Activated T-helper 17 cell treated with anti-CD3 and anti-CD28 coated beads, Interleukin-2, amount 50 U/mL, for 72 hours (primary cell): ENCODE data around the gene FZD10. TPM values are rescaled to one million over a fixed set of nuclear protein-coding genes. Genes with fewer than 3 reads are reported as not detected.

Source experiments
- ATAC-seq: fragments of 150-1000 bp; cut with Tn5 transposase; replicated peaks from 2 replicates; pipeline ENCODE4 v1.10.0; 2021; ENCODE audit warnings: mild to moderate bottlenecking, moderate library complexity
- H3K27ac Mint-ChIP-seq: one replicate; pipeline ENCODE4 v1.8.0; 2022; ENCODE audit warnings: mixed read lengths
- H3K27me3 Mint-ChIP-seq: one replicate; pipeline ENCODE4 v1.8.0; 2022; ENCODE audit warnings: mixed read lengths
- H3K36me3 Mint-ChIP-seq: one replicate; pipeline ENCODE4 v1.8.0; 2022; ENCODE audit warnings: low read depth, mild to moderate bottlenecking, mixed read lengths
- H3K4me1 Mint-ChIP-seq: one replicate; pipeline ENCODE4 v1.8.0; 2022; ENCODE audit warnings: mixed read lengths
- H3K4me3 Mint-ChIP-seq: one replicate; pipeline ENCODE4 v1.8.0; 2022; ENCODE audit warnings: mild to moderate bottlenecking, mixed read lengths
- H3K9me3 Mint-ChIP-seq: one replicate; pipeline ENCODE4 v1.8.0; 2022; ENCODE audit warnings: mixed read lengths
- total RNA-seq, 2 donors: library from RNA; stranded (reverse); gene quantifications; one replicate each; pipeline ENCODE4 v1.2.3, GENCODE V29; 2022

FZD10 gene
- total RNA-seq, 2 donors from 2014 or later: not detected

DNA sequence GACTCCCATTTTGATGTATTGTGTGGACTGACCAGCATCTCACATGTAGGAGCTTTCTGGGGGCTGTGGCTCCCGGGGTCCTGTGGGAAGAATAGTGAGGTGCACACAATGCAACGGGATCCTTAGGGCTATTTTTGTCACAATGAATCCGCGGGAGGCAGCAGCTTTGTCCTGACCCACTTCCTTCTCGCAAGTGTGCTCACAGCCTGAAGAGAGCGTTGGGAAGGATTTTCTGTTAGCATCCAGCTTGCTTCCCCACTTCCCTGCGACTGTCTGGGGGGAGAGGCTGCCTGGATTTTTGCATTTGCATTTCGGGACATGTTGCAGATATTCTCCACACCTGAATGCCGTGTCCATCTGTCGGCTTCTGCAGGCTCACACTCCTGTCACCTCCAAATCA is 31.9 kb downstream of the FZD10 start:
- Mint-ChIP-seq H3K27ac (no peak overlapping the region), H3K36me3 (no peaks in the 10 kb centered on the region), H3K9me3 (no peaks in the 10 kb centered on the region), H3K4me3 (no peak overlapping the region), H3K27me3 (no peaks in the 10 kb centered on the region), H3K4me1 (no peaks in the 10 kb centered on the region)
- no peak for ATAC-seq

DNA sequence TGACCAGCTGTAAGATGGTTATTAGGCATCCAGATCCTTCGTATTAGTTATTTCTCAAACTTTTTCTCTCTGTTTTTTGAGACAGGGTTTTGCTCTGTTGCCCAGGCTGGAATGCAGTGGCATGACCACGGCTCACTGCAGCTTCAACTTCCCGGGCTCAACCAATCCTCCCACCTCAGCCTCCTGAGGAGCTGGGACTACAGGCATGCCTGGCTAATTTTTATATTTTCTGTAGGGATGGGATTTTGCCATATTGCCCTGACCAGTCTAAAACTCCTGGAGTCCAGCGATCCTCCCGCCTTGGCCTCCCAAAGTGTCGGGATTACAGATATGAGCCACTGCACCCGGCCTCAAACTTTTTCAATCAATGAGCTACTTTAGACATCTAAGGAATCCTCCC is 33.1 kb downstream of the FZD10 start:
- Mint-ChIP-seq H3K4me1 (no peaks in the 10 kb centered on the region), H3K9me3 (peaks cover 2% of the 10 kb centered on the region), H3K27me3 (no peaks in the 10 kb centered on the region), H3K27ac (no peak overlapping the region), H3K36me3 (no peaks in the 10 kb centered on the region), H3K4me3 (no peak overlapping the region)
- ATAC-seq: no peak

DNA sequence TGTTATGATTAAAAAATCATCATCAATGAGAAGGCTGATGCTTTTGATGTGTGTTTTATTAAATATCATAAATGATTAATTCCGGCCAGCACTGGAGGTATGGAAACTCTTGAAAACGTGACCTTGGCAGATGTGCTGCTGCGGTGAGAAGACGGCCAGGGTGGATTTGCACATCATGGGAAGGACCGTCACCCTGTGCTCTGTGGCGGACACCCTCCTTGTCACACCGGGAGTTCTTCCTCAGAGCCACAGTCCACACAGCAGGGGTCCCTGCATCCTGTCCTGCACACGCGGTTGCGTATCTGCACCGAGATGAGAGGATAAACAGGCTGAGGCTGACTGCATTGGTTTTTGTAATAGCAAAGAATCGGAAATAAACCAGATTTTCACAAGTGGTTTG is 33.5 kb downstream of the FZD10 start:
- Mint-ChIP-seq H3K4me3 (no peak overlapping the region), H3K27me3 (no peaks in the 10 kb centered on the region), H3K4me1 (no peaks in the 10 kb centered on the region), H3K27ac (no peak overlapping the region), H3K36me3 (no peaks in the 10 kb centered on the region), H3K9me3 (peaks cover 3% of the 10 kb centered on the region)
- no peak for ATAC-seq

DNA sequence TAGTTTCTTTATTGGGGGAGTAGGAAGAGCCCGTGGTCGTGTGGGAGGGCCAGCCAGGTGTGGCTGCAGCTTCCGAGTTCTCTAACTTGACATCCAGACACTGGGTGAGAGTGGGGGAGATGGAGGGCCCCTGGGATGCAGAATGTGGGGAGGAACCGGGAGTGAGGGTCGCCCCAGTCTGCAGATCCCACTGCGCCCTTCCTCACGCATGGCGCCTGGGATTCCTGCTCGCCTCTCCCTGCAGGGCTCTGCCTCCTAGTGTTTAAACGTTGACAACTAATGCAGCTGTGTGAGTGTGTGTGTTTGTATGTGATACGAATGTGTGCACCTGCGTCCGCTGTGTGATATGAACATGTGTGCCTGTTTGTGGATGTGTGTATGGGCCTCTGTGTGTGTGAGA is 34.6 kb downstream of the FZD10 start:
- Mint-ChIP-seq H3K4me3 (no peak overlapping the region), H3K27ac (no peak overlapping the region), H3K36me3 (no peaks in the 10 kb centered on the region), H3K4me1 (no peaks in the 10 kb centered on the region), H3K9me3 (peaks cover 6% of the 10 kb centered on the region), H3K27me3 (no peaks in the 10 kb centered on the region)
- ATAC-seq: no peak

DNA sequence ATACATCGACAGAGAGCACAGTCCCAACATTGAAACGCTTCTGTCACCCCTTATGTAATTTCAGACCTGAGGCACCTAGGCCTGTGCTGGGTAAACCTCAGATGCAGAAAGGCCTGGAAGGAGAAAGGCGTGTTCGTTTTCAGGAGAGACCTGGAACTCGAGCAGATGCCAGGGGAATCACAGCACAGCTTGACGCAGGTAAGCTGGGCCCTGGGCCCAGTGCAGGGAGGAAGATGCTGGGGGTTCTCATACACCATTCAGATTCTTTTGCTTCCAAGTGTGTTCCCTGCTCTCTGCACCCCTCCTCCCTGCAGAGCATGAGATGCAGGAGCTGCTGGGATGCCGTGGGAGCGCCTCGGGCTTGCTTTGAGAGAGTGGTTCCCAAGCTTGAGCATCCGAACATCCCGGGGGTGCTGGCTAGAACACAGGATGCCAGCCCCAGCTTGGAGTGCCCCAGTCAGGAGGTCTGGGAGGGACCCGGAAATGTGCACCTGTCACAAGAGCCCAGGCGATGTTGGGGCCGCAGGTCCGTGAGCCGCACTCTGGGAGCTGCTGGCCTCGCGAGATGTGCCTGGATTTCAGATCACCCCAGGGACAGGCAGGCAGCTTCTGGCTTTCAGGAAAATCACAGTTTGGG is 35.9 kb downstream of the FZD10 start:
- no peak for ATAC-seq
- H3K27me3 Mint-ChIP-seq: no peaks in the 10 kb centered on the region
- no peaks in the 10 kb centered on the region for H3K36me3 Mint-ChIP-seq
- no peak overlapping the region for H3K27ac Mint-ChIP-seq
- no peaks in the 10 kb centered on the region for H3K4me1 Mint-ChIP-seq
- no peak overlapping the region for H3K4me3 Mint-ChIP-seq
- H3K9me3 Mint-ChIP-seq: peaks cover 6% of the 10 kb centered on the region

DNA sequence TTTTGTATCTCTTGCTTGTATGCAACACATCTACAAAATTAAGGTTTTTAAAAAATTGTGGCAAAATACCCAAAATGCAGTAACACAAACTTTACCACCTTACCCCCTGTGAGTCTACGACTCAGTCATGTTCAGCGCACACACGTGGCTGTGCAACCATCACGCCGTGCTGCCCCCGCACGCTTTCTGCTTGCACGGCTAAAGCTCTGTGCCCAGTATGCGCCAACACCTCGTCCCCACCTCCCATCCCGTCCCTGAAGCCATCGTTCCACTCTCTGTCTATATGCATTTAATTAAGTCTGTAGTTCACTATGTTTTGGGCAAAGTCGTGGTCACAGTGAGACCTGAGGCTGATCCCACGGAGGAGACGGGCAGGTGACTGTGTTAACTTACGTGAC is 36.4 kb downstream of the FZD10 start:
- ATAC-seq: no peak
- no peak overlapping the region for H3K27ac Mint-ChIP-seq
- no peaks in the 10 kb centered on the region for H3K4me1 Mint-ChIP-seq
- no peaks in the 10 kb centered on the region for H3K27me3 Mint-ChIP-seq
- peaks cover 6% of the 10 kb centered on the region for H3K9me3 Mint-ChIP-seq
- no peaks in the 10 kb centered on the region for H3K36me3 Mint-ChIP-seq
- no peak overlapping the region for H3K4me3 Mint-ChIP-seq

DNA sequence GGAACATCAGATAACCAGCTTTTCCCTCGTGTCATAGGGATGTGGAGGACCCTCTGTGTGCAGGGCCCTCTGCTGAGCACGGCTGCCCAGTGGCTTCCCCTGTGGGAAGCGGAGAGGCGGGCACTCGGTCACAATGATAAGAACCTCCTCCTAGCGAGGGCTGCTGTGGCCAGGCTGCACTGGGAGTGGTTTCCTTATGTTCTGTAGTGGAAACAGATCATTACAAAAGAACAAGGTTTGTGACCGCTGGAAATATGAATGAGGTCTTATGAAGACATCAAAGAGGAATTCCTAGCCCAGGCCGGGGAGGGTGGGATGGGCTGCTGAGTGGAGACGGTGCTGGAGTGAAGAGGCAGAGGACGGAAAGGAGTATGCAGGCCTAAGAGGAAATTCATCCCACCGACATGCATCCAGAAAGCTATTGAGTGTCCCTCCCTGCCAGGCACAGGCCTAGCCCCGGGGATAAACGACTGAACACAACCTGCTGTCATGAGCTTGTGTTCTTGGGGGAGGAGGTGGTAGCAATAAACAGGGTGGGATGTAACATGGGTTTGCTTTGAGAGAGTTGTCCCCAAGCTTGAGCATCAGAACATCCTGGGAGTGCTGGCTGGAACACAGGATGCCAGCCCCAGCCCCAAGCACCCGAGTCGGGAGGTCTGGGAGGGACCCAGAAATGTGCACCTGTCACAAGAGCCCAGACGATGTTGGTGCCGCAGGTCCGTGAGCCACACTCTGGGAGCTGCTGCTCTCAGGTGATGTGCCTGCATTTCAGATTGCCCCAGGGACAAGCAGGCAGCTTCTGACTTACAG is 37.5 kb downstream of the FZD10 start:
- Mint-ChIP-seq H3K27ac (no peak overlapping the region), H3K27me3 (no peaks in the 10 kb centered on the region), H3K4me1 (no peaks in the 10 kb centered on the region), H3K36me3 (no peaks in the 10 kb centered on the region), H3K4me3 (no peak overlapping the region), H3K9me3 (peaks cover 6% of the 10 kb centered on the region)
- no peak for ATAC-seq

DNA sequence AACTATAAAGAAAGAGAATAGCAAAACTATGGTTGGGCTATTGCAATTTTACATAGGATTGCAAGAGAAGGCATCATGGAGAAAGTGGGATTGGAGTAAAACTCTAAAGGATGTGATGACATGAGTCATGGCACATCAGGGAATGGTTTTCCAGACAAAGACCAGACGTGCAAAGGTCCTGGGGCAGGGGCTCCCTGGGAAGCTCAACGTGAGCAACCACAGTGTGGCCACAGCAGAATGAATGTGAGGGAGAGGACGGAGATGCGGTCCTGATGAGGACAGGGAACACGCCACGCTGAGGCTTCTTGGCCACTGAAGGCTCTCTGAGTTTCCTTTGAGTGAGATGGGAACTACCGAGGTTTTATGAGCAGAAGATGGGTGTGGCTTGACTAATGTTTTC is 38.2 kb downstream of the FZD10 start:
- peaks cover 6% of the 10 kb centered on the region for H3K9me3 Mint-ChIP-seq
- no peak overlapping the region for H3K4me3 Mint-ChIP-seq
- no peak overlapping the region for H3K27ac Mint-ChIP-seq
- no peaks in the 10 kb centered on the region for H3K4me1 Mint-ChIP-seq
- peaks cover 1% of the 10 kb centered on the region for H3K27me3 Mint-ChIP-seq
- H3K36me3 Mint-ChIP-seq: no peaks in the 10 kb centered on the region
- ATAC-seq: no peak

DNA sequence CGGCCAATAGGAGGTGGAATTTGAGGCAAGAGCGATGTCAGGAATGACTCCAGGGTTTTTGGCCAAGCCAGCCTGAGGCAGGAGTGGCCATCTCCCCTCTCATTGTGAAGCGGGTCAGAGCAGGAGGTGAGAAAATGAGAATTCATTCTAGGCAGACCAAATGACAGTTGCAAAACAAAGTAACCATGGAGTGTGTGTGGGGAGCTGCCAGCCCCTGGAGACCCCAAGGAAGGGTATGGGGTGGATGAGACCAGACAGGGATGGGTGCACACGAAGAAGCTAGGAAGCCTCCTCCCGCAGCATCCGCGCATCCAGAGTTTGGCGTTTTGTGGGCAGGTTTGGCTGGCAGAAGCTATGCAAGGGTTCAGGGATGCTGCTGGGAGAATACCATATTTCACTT is 38.8 kb downstream of the FZD10 start:
- Mint-ChIP-seq H3K4me3 (no peak overlapping the region), H3K4me1 (no peaks in the 10 kb centered on the region), H3K27ac (no peak overlapping the region), H3K36me3 (no peaks in the 10 kb centered on the region), H3K27me3 (peaks cover 3% of the 10 kb centered on the region), H3K9me3 (peaks cover 6% of the 10 kb centered on the region)
- no peak for ATAC-seq

DNA sequence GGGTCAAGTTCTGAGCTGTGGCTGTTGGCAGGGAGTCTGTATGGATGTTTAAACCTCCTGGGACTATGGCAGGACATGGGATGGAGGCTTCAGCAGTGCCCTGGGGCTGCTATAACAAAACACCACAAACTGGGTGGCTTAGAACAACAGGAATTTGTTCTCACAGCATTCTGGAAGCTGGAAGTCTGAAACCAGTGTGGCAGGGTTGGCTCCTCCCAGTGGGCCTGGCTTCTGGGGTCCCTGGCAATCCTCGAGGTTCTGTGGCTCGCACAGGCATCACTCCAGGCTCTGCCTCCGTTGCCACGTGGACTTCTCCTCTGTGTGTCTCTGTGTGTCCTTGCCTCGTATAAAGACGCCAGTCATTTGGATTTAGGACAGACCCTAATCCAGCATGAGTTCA is 39.9 kb downstream of the FZD10 start:
- H3K27me3 Mint-ChIP-seq: peaks cover 3% of the 10 kb centered on the region
- H3K27ac Mint-ChIP-seq: no peak overlapping the region
- no peaks in the 10 kb centered on the region for H3K4me1 Mint-ChIP-seq
- peaks cover 7% of the 10 kb centered on the region for H3K9me3 Mint-ChIP-seq
- H3K4me3 Mint-ChIP-seq: no peak overlapping the region
- no peak for ATAC-seq
- no peaks in the 10 kb centered on the region for H3K36me3 Mint-ChIP-seq

DNA sequence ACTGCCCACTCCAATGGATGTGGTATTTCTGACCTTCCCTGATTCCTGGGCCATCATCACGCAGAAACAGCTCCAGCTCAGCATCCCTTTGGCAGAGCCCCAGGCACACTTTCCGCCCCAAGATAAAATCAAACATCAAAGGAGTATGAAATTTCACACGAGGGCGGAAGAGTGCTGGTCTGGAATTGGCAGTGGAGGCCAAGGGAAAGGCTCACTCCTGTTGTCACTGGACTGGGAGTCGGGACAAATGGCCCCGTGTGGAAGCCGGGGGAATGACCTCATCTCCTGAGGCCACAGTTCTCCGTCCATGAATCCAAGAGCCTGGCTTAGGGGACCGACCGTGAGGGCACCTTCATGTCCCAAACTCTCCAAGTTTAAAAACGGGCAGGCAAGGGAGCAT is 40.9 kb downstream of the FZD10 start:
- H3K4me1 Mint-ChIP-seq: no peaks in the 10 kb centered on the region
- H3K27me3 Mint-ChIP-seq: peaks cover 3% of the 10 kb centered on the region
- no peak overlapping the region for H3K4me3 Mint-ChIP-seq
- H3K36me3 Mint-ChIP-seq: no peaks in the 10 kb centered on the region
- H3K9me3 Mint-ChIP-seq: peaks cover 10% of the 10 kb centered on the region
- no peak for ATAC-seq
- no peak overlapping the region for H3K27ac Mint-ChIP-seq

DNA sequence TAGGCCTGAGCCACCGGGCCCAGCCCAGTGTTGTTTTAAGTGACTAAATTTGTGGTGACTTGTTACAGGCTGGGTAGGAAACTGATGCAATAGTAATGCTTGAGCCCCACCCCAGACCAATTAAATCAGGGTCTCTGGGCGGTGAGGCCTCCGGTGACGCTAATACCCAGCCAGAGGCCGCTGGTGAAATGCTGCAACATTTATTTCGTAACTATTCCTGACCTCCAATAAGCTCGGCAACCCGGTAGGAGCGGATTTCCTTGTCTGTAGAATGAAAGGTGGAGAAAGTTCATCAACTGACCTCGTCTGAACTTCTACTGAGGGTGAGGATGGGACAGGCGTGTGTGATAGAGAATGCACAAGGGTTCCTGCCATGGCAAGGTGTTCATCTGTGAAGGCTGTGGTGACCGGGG is 42.3 kb downstream of the FZD10 start:
- no peak overlapping the region for H3K4me3 Mint-ChIP-seq
- no peaks in the 10 kb centered on the region for H3K4me1 Mint-ChIP-seq
- peaks cover 10% of the 10 kb centered on the region for H3K9me3 Mint-ChIP-seq
- ATAC-seq: no peak
- H3K27me3 Mint-ChIP-seq: peaks cover 3% of the 10 kb centered on the region
- H3K27ac Mint-ChIP-seq: no peak overlapping the region
- H3K36me3 Mint-ChIP-seq: no peaks in the 10 kb centered on the region

DNA sequence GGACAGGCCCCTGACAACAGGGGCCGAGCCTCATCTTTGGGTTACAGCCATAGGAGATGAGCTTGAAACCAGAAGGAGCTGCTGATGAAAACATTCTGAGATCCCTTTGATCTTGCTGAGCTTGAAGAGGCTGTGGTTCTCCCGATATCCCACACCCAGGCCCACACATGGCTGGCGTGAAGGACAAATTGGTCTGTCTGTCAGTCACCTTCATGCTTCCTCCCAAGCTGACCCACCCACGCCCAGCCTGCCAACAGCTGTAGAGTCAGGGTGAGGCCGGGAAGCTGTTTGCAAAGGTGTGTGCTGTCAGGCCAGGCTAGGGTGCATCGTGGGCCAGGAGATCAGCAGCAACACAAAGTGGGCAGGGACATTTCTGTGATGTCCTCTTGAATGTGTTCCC is 43.2 kb downstream of the FZD10 start:
- Mint-ChIP-seq H3K36me3 (no peaks in the 10 kb centered on the region), H3K27ac (no peak overlapping the region), H3K4me1 (no peaks in the 10 kb centered on the region), H3K4me3 (no peak overlapping the region), H3K9me3 (peaks cover 6% of the 10 kb centered on the region), H3K27me3 (peaks cover 3% of the 10 kb centered on the region)
- ATAC-seq: no peak

DNA sequence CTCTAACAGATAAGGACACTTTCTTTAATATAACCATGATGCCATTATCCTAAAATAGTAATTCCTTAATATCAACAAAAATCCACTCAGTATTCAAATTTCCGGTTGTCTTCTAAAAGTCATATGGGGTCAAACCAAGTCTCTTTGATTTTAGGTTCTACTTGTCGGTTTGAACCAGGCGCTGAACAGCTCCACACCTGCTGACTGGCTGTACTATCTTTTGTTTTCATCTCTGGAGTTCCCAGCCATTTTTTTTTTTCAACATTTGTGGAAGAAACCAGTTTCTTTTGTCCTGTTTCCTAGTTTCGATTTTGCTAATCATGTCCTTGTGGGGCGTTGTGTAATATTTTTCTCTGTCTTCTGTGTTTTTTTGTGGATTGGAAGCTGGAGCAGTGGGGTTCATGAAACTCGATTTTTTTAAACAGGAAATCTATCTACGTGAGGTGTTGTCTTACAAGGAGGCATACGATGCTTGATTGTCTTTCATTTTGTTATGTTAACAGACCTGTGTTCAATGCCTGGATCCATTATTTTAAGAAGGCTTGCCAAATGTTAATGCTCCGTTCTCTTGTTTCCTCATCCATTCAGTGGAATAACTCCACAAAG is 50.2 kb downstream of the FZD10 start:
- H3K27ac Mint-ChIP-seq: no peak overlapping the region
- ATAC-seq: no peak
- H3K4me1 Mint-ChIP-seq: no peaks in the 10 kb centered on the region
- H3K27me3 Mint-ChIP-seq: peaks cover 6% of the 10 kb centered on the region
- no peaks in the 10 kb centered on the region for H3K36me3 Mint-ChIP-seq
- H3K4me3 Mint-ChIP-seq: no peak overlapping the region
- peaks cover 10% of the 10 kb centered on the region for H3K9me3 Mint-ChIP-seq

DNA sequence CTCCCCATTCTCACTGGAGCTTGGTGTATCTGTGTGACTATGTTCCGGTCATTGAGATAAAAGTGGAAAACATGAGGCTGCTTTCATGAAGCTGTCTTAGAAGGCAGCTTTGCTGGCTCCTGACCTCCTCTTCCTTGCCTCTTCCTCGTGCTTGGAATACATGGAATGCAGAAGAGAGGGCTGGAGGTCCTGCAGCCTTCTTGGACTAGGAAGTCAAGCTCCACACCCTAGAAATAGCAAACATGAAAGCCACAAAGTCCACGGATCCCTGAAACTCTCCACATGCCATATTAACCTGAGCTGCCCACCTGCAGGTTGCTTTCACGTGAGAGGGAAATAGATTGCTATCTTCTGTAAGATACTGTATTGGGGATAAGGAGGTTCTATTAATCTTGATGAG is 51.0 kb downstream of the FZD10 start:
- no peak overlapping the region for H3K27ac Mint-ChIP-seq
- ATAC-seq: no peak
- H3K4me3 Mint-ChIP-seq: no peak overlapping the region
- H3K9me3 Mint-ChIP-seq: peaks cover 13% of the 10 kb centered on the region
- H3K27me3 Mint-ChIP-seq: peaks cover 9% of the 10 kb centered on the region
- no peaks in the 10 kb centered on the region for H3K4me1 Mint-ChIP-seq
- H3K36me3 Mint-ChIP-seq: no peaks in the 10 kb centered on the region
